HG03135 (cell line): ENCODE data around the gene SEZ6.

Experiments used
- ATAC-seq: cut with Tn5 transposase; IDR thresholded peaks from one replicate; pipeline ENCODE4 v1.9.1; 2021; ENCODE audit warnings: mild to moderate bottlenecking, moderate library complexity; ENCODE audit not compliant: unreplicated experiment

SEZ6 gene

DNA sequence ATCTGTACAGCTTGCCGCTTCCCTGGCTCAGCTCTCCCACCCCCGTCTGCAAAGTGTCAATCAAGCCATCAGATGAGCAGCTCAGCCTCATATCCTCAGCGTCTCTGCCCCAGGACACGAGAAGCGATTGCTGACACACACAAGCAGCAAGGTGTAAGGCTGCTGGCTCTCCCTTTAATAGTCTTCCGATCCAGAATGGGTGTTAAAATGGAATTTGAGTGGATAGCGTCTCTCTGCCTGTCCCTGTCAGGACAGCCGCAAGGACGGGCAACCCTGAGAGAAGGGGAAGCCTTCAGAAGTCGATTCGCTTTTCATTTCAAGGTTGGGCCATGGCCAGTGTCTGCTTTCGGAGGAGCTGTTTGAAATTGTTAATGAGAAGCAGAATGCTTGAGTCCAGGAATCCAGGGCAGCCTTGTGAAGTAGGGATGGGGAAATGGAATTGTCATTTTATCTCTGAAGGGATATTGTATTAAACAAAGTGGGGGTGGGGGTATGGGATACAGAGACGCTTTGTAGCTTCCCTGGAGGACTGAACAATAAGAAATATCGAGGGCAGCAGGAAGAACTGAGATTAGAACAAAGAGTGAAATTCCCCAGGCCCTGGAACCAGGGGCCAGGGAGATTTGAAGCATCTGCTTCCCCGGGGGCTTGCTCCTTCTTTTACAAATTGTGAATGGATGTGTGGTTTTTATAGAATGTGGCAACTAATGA, 32.4 kb upstream of the SEZ6 start:
- no peak for ATAC-seq

- no peak for ATAC-seq
Observed at GRCh38 chr17:29037739-29038084, 31.9 kb upstream of the SEZ6 start.

DNA sequence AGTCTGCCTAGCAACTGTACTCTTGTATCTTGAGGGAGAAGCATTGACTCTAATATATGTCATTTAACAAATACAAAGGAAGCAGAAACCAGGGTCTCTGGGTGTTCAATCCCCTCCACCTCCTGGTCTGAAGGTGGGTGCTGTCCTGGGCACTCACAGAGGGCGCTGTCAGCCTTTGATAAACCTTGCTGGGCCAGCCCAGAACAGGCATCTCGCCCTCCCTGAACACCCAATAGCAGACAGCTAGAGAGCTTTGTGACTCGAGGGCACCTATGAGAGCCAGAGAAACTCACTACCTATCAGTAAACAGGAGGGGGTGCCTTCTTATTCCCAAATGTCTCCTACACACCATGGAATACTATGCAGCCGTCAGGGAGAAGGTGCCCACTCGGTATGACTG, 30.8 kb upstream of the SEZ6 start:
- ATAC-seq, result no peak

DNA sequence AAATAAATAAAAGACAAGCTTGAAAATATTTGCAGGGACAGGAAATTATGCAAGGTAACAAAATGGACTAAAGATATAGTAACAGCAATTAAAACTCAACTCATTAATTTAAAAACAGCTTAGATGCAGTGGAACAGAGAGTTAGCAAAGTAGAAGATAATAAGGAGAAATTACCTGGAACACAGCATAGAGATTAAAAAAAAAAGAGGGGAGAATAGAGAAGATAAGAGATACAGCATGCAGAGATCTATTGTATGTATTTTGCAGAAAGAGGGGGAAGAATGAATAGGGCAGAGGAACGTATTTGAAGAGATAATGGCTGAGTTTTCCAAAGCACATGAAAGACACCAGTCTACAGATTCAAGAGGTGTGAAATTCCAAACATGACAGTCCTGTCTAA, 28.7 kb upstream of the SEZ6 start:
- ATAC-seq, result no peak

DNA sequence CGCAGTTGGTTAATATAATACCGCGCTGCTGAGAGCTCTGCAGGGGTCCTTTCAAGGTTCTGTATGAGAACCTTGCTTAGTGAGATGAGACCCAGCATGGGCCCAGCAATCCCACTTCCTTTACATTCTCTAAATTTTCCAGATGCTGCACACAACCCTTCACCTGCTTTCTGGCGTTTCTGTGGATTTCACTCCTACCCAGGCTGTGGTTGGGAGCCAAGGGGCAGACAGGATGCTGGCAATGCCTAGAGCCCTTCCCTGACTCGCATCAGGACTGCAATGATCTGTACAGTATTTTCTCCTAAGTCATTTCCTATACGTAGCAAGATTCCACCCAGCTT, 27.0 kb upstream of the SEZ6 start:
- ATAC-seq, result no peak

DNA sequence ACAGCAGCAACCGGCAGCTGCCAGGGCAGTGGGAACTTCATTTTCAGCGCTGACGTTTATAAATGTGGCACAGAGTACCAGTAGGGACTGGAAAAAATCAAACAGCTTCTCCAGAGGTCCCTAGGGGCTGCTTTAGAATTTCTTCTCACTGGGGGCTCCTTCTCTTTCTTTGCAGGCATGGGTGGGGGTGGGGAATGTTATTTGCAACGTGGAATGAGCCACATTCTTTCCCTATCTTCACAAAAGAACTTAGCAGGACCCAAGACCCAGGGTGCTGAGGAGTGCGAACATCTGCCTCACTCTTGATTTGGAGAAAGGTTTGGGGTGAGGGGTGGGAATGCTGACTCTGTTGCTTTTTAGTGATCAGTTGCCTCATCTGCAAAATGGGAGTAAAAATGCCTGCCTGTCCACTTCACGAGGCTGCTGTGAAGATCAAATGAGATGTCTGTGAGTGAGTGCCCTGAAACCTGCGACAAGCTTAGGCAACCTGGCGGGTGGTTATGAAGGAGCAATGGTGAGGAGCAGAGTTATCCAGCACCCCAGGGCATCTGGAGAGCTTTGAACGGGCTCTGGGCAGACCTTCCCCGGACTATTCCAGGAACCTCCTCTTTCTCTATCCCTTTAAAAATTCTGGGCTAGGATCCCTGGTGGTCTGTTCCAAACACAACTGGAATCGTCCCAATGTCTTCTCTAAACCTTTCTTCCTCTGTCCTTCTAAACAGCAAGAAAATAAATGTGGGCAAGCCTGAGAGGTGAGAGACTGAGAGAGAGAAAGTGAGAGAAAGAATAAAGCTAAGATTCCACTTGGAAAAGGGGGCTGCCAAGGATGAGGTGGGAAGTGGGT, 26.4 kb upstream of the SEZ6 start:
- ATAC-seq, result no peak

DNA sequence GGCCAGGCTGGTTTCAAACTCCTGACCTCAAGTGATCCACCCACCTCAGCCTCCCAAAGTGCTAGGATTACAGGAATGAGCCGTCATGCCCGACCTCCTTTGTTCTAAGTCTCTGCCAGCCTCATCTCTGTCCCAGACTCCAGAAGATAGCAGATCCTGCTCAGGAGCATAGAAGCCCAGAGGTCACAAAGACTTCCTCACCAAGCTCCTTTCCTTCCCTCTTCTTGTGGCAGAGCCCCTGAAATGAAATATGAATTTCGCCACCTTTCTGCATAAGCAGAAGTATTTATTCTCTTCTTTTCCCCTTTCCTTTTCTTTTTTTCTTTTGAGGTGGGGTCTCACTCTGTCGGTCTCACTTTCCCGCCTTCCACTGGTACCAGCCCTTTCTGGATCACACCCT, 25.7 kb upstream of the SEZ6 start:
- no peak for ATAC-seq

GRCh38 chr17:29024316-29024952, 18.6 kb upstream of the SEZ6 start:
- no peak for ATAC-seq

DNA sequence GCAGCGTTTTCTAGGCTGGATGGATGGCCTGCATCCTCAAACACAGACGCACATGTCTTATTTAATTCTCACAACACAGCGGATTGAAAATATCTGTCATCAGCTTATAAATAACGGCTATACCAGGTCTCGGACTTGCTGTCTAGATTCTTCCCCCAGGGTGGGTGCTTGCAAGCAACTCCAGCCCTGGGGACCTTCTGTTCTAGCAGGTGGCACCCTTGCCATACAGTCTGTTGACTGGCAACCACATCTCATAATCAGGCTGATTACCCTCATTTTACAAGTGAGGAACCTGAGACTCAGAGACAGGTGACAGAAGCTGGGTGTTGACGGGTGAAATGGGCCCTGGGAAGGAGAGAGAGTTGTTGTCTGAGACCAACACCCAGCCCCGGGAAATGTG, 16.2 kb upstream of the SEZ6 start:
- no peak for ATAC-seq

DNA sequence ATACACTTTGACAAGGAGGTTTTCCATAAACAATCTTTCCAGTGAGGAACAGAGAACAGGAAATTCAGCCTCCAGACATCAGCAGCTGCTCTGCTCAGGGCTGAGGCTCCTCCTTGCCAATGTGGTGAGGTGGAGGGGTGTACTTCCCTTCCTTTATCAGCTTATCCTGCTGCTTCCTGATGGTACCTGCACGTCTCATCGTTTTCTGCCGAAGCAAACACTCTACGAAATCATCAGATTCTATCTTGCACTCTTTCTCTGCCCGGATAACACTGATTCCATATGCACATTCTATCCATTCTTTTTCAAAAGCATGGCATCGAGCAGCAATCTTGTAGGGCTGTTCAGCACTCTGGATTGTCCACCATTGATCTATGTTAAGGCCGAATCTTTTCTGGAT, 15.4 kb upstream of the SEZ6 start:
- no peak for ATAC-seq

- ATAC-seq, result no peak
Observed at GRCh38 chr17:29020576-29020975, 14.7 kb upstream of the SEZ6 start.

GRCh38 chr17:29019475-29020181, 13.8 kb upstream of the SEZ6 start:
- no peak for ATAC-seq

- no peak for ATAC-seq
Observed at GRCh38 chr17:29018788-29019474, 13.1 kb upstream of the SEZ6 start.

DNA sequence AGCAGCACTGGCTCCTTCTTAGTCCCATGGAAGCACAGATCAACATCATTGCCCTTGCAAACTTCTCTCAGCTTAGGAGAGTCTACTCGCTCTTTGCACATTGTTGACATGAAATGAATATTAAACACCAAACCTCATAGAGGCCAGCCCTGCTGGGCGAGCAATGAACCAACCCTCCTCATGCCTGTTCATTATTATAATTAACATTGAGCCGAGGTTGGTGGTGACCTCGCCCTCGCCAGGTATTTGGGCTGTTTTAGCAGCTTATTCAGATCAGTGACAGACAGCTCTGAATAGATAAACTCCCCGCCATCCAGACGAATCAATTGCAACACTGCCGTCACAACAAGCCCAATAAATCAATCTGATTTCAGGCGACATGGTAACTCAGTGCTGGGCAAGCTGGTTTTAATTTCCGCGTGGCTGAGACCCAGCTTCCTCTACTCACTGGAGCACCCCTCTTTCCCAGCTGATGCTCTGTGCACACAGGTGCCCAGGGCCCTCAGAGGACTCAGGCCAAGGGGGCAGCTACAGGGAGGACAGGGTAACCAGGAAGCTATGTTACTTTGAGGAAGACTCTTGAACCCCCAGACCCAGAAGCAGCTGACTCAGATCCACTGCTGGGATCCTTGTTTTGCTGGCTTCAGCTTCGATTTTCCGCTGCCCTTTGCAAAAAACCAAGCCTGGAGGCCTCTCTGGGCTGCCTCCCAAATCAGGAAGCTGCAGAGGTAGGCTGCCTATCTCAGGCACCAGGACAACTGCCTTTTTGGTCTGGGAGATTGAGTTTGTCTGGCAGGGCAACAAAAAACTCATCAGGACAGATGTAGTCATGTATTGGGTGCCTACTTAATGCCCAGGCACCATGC, 10.7 kb upstream of the SEZ6 start:
- ATAC-seq, result no peak

DNA sequence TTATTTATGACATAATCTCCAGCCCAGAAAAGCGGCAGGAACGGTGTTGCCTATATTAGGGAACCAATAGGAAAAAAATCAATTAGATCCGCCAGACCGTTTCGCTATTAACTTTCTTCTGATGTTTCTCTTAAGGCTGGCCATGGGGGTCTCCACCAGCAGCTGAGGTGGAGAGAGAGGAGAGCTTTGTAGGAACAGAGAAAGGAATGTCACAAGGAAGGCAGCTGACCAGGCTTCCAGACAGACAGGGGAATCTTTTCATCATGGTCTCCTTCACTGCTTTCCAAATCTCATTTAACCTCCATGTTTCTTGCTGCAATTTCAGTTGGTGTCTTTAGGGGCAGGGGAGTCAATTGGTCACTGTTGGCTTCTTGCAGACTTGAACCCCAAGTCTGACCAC, 8.9 kb upstream of the SEZ6 start:
- no peak for ATAC-seq

DNA sequence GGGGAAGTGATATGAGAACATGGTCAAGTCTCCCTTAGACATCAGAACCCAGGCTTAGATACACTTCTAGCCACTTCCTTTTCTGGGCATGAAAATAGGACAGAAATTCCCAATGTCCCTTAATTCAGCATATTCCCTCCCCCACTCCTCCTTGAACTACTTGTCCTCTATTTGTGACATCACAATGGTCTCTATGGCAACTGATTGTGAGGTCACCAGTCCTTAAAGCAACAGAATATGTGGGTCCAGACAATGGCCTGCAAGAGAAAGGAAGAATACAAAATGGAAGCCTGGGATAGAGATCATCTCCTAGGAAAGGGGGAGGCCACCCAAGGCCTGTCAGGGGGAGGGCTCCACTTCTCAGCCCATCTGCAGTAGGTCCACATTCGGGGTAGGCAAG, 6.7 kb upstream of the SEZ6 start:
- ATAC-seq, result no peak

DNA sequence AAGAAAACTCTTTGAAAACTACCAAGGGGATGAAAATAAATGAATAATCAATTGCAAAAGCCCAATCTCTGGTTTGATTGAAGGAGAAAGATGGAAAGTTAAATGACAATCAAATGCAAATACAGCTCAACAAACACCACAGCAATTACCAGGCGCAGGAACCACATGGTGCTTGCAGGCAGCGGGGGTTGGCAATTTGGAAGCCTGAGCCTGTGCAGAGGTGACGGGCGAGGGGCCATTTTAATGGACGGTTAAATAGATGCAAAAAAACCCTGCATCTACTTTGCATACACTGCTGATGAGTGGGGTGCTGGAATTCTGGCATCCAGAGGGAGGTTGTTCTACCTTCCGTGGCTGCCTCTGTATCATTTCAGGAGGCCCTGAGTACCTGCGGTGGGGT, 4.8 kb upstream of the SEZ6 start:
- ATAC-seq, result no peak

DNA sequence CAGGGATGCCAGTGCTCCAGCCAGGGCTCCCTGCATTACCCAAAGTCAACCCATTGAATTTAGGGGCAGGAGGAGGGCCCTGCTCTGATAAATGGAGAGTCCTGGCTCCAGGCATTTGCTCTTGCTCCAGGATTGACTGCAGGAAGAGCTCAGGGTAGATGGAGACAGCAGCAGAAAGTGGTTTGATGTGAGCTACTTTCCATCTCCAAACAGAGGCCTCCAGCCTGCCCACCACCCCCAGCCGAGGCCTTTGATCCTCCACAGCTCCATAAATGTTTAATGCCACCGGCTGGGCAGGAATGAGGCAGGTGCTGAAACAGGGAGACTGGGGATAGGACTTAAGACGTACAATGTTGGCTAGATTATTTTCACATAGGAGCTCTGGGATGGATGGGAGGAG, 4.3 kb upstream of the SEZ6 start:
- ATAC-seq, result no peak

DNA sequence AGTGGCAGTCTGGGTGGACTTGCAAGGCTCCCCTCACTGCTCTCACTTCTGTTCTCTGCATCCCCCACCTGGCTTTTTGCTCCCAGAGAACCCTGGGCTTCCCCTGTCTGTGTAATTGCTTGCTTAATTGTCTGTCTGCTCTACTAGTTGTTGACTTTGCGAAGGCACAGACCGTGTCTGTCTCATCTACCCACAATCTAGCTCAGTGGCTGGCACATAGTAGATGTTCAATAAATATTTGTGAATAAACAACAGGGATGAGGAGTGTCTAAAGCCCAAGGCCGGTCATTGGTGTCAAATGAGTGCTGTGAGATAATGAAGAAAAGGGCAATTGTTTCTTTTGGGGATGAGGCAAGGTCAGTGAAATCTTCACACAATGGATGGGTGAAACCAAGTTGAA, 2.8 kb upstream of the SEZ6 start:
- ATAC-seq, result no peak

- no peak for ATAC-seq
Observed at GRCh38 chr17:29007860-29008455, 2.1 kb upstream of the SEZ6 start.
